H1 (cell line): ENCODE data around the gene GRIA1. TPM values are rescaled to one million over a fixed set of nuclear protein-coding genes. Genes with fewer than 3 reads are reported as not detected.

Experiments
- BRCA1 ChIP-seq: IDR thresholded peaks from 2 replicates; pipeline ENCODE4 v1.6.1; 2012; ENCODE audit warnings: low read depth, low read length, improper control_type of control experiment
- CHD7 ChIP-seq: fragments of 300-600 bp; sonication (generic); IDR thresholded peaks from 2 replicates; pipeline ENCODE4 v1.7.1; 2012; ENCODE audit warnings: low read length, moderate library complexity, mild to moderate bottlenecking, inconsistent platforms; ENCODE audit not compliant: insufficient replicate concordance
- EGR1 ChIP-seq: IDR thresholded peaks from 2 replicates; pipeline ENCODE4 v1.6.1; 2011; ENCODE audit warnings: low read depth, low read length, borderline replicate concordance
- MAX ChIP-seq: IDR thresholded peaks from 2 replicates; pipeline ENCODE4 v1.6.1; 2012; ENCODE audit warnings: inconsistent platforms
- SIN3A ChIP-seq, 2 experiments: IDR thresholded peaks in 1 of 2; conservative IDR thresholded peaks in 1 of 2; 2 replicates each; pipeline ENCODE4 v1.6.1; 2011 to 2012; ENCODE audit warnings: low read length in 2 of 2, improper control_type of control experiment in 1 of 2, low read depth in 1 of 2, mild to moderate bottlenecking in 1 of 2
- SIX5 ChIP-seq: IDR thresholded peaks from 2 replicates; pipeline ENCODE4 v1.6.1; 2011; ENCODE audit warnings: mild to moderate bottlenecking, low read depth, low read length
- SP1 ChIP-seq: IDR thresholded peaks from 2 replicates; pipeline ENCODE4 v1.6.1; 2011; ENCODE audit warnings: low read depth, low read length
- TEAD4 ChIP-seq: IDR thresholded peaks from 2 replicates; pipeline ENCODE4 v1.6.1; 2012; ENCODE audit warnings: low read depth, low read length, inconsistent platforms, mixed read lengths
- polyA plus RNA-seq, 7 experiments: library from polyadenylated mRNA; depleted of rRNA in 3 of 7; stranded (reverse) in 5 of 7; unstranded in 2 of 7; fragments of >200 nt in 5 of 7; fragments of 200-250 nt in 2 of 7; gene quantifications; 1 replicate in 5 of 7; 2 replicates in 1 of 7; 4 replicates in 1 of 7; pipeline versions ENCODE4 v1.2.1 to v1.2.3, GENCODE V29; 2011 to 2013; ENCODE audit warnings: missing spikeins in 2 of 7, mixed read lengths in 2 of 7
- total RNA-seq: library from RNA; stranded (reverse); fragmentation: NEBNext Ultra II Directional; extraction: Animal tissue kit (Norgen Biotek cat#: 25700); gene quantifications from 2 replicates; pipeline ENCODE4 v1.2.1, GENCODE V29; 2021

Gene GRIA1
- total and polyA plus RNA-seq, 2 of the 8 experiments (the other 6 are each of a cell fraction or from before 2014, with no cell fraction given), result 0.97 to 2.5 TPM

GRCh38 chr5:153782589-153783361 is 292.3 kb downstream of the GRIA1 start (continued):
- TF ChIP-seq CHD7 (no peak), TEAD4 (0 out of 2 replicates have a peak, but pooled peaks have one; percentile 35), MAX (no peak), SP1 (no peak), EGR1 (no peak), SIX5 (no peak), SIN3A (conservative IDR thresholded peaks at IDR 0.05 in 1 of 2, IDR thresholded peaks at IDR 0.05 in 1 of 2; ENCODE audit: low read depth in 1 of 2, low read length in 2 of 2) (no peak), BRCA1 (no peak)
